ENCODE data around the gene FGFBP3. TPM values are rescaled to one million over a fixed set of nuclear protein-coding genes. Genes with fewer than 3 reads are reported as not detected.
"Not testable (repeated sequence)": the region's sequence is repeated elsewhere in the genome, so short reads cannot be mapped to it uniquely, and the experiment has no call there.

The FGFBP3 gene
- total RNA-seq, 3 donors from 2014 or later, result 0.85 to 2.1 (median 1.0) TPM

GRCh38 chr10:91896212-91896756, 13.0 kb downstream of the FGFBP3 start:
- H3K9me3 ChIP-seq, result no peaks in the 10 kb centered on the region
- no peaks in the 10 kb centered on the region for H3K4me1 ChIP-seq (ENCODE audit: low read depth)
- no peak overlapping the region for H3K4me3 ChIP-seq
- no peak for TF ChIP-seq CTCF (IDR thresholded peaks at IDR 0.05)
- no peak for ATAC-seq
- DNase-seq, result no peak
- H3K36me3 ChIP-seq (ENCODE audit: low read depth), result no peaks in the 10 kb centered on the region
- intact Hi-C loops (cut with DNase I, micrococcal nuclease), result no loop called here

GRCh38 chr10:91894261-91894685, 15.0 kb downstream of the FGFBP3 start:
- ATAC-seq; H3K4me1 ChIP-seq (ENCODE audit: low read depth); DNase-seq; H3K36me3 ChIP-seq (ENCODE audit: low read depth); intact Hi-C loops (cut with DNase I, micrococcal nuclease); H3K9me3 ChIP-seq; H3K4me3 ChIP-seq: not testable (repeated sequence)

GRCh38 chr10:91893051-91893450, 16.2 kb downstream of the FGFBP3 start:
- Histone ChIP-seq H3K9me3 (no peaks in the 10 kb centered on the region), H3K36me3 (ENCODE audit: low read depth) (no peaks in the 10 kb centered on the region), H3K4me3 (no peak overlapping the region), H3K4me1 (ENCODE audit: low read depth) (peaks cover 1% of the 10 kb centered on the region)
- intact Hi-C loops (cut with DNase I, micrococcal nuclease), result no loop called here
- DNase-seq, result no peak
- TF ChIP-seq CTCF (IDR thresholded peaks at IDR 0.05), result no peak
- no peak for ATAC-seq

GRCh38 chr10:91891125-91892001, 17.9 kb downstream of the FGFBP3 start:
- intact Hi-C loops (cut with DNase I, micrococcal nuclease), result no loop called here
- H3K4me1 ChIP-seq (ENCODE audit: low read depth), result peaks cover 11% of the 10 kb centered on the region
- DNase-seq (no peak), ATAC-seq (no peak)
- H3K9me3 ChIP-seq, result no peaks in the 10 kb centered on the region
- H3K36me3 ChIP-seq (ENCODE audit: low read depth), result no peaks in the 10 kb centered on the region
- TF ChIP-seq CTCF (IDR thresholded peaks at IDR 0.05), result no peak
- no peak overlapping the region for H3K4me3 ChIP-seq

GRCh38 chr10:91887272-91888076, 21.8 kb downstream of the FGFBP3 start:
- intact Hi-C loops (cut with DNase I, micrococcal nuclease), result no loop called here
- Histone ChIP-seq H3K4me1 (ENCODE audit: low read depth) (peaks cover 11% of the 10 kb centered on the region), H3K4me3 (no peak overlapping the region), H3K9me3 (no peaks in the 10 kb centered on the region), H3K36me3 (ENCODE audit: low read depth) (no peaks in the 10 kb centered on the region)
- no peak for TF ChIP-seq CTCF (IDR thresholded peaks at IDR 0.05)
- DNase-seq (peak in 1 of 3 donors; percentile 32), ATAC-seq (peak; percentile 59)

- DNase-seq (no peak), ATAC-seq (no peak)
- peaks cover 11% of the 10 kb centered on the region for H3K4me1 ChIP-seq (ENCODE audit: low read depth)
- H3K9me3 ChIP-seq, result no peaks in the 10 kb centered on the region
- intact Hi-C loops (cut with DNase I, micrococcal nuclease), result no loop called here
- no peak for TF ChIP-seq CTCF (IDR thresholded peaks at IDR 0.05)
- no peak overlapping the region for H3K4me3 ChIP-seq
- H3K36me3 ChIP-seq (ENCODE audit: low read depth), result no peaks in the 10 kb centered on the region
Observed at GRCh38 chr10:91886954-91887271, 22.4 kb downstream of the FGFBP3 start.
